ENCODE measurements around the gene SMIM35. TPM values are rescaled to one million over a fixed set of nuclear protein-coding genes. Genes with fewer than 3 reads are reported as not detected.

The SMIM35 gene
- total and polyA plus RNA-seq, 2 donors (not counting 3 experiments of a cell fraction or from before 2014, with no cell fraction given): not detected

GRCh38 chr11:118015385-118015841 lies 71.3 kb downstream of the SMIM35 start:
- Histone ChIP-seq H4K20me1 (replicated peaks; ENCODE audit: control insufficient read depth, extremely low read depth, insufficient read depth, low read length) (no peaks in the 10 kb centered on the region), H3K4me3 (replicated peaks in 1 of 3; ENCODE audit: insufficient read depth in 1 of 3, low read depth in 1 of 3, low read length in 3 of 3) (no peak overlapping the region), H3K4me1 (ENCODE audit: control insufficient read depth, extremely low read depth, insufficient read depth, low read length) (no peaks in the 10 kb centered on the region), H3K27ac (ENCODE audit: insufficient read depth, low read depth, low read length) (no peak overlapping the region), H2AFZ (ENCODE audit: low read depth, low read length) (no peak overlapping the region), H3K9me3 (replicated peaks; ENCODE audit: control insufficient read depth, insufficient read depth, low read length) (no peaks in the 10 kb centered on the region), H3K79me2 (ENCODE audit: control insufficient read depth, insufficient read depth, low read length) (no peaks in the 10 kb centered on the region), H3K4me2 (ENCODE audit: insufficient read depth, low read length) (no peak overlapping the region), H3K27me3 (ENCODE audit: control insufficient read depth in 2 of 2, insufficient read depth in 2 of 2, low read length in 2 of 2) (no peaks in the 10 kb centered on the region), H3K9ac (replicated peaks; ENCODE audit: extremely low read depth, insufficient read depth, low read length) (no peak overlapping the region), H3K36me3 (ENCODE audit: control insufficient read depth in 2 of 2, extremely low read depth in 1 of 2, insufficient read depth in 2 of 2, low read length in 2 of 2) (no peaks in the 10 kb centered on the region), H3K9me1 (replicated peaks; ENCODE audit: control insufficient read depth, extremely low read depth, insufficient read depth, low read length) (no peaks in the 10 kb centered on the region)
- TF ChIP-seq POLR2A (IDR thresholded peaks at IDR 0.05; ENCODE audit: low read depth, low read length) (no peak), EZH2 (IDR thresholded peaks at IDR 0.05; ENCODE audit: borderline replicate concordance, low read depth, low read length, severe bottlenecking) (no peak), GATA2 (IDR thresholded peaks at IDR 0.05; ENCODE audit: insufficient read depth, insufficient read length, low read depth, low read length) (no peak), CTCF (IDR thresholded peaks at IDR 0.05; ENCODE audit: extremely low read depth in 1 of 2, insufficient read depth in 1 of 2, low read depth in 1 of 2, low read length in 2 of 2) (no peak), FOS (IDR thresholded peaks at IDR 0.05; ENCODE audit: borderline replicate concordance, insufficient read depth, low read length) (no peak), JUN (IDR thresholded peaks at IDR 0.05; ENCODE audit: borderline replicate concordance, insufficient read depth, insufficient read length, low read depth) (no peak), MYC (IDR thresholded peaks at IDR 0.05; ENCODE audit: low read depth, low read length) (no peak), POLR2AphosphoS5 (IDR thresholded peaks at IDR 0.05; ENCODE audit: insufficient read depth, low read depth, low read length) (no peak)
- TF ChIP-seq, protein P1, sequence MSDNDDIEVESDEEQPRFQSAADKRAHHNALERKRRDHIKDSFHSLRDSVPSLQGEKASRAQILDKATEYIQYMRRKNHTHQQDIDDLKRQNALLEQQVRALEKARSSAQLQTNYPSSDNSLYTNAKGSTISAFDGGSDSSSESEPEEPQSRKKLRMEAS (IDR thresholded peaks at IDR 0.05; ENCODE audit: insufficient read depth, insufficient read length): no peak
- ChIA-PET CTCF (interaction anchor here (0.9 to 1.9 kb wide), 2 partner anchors 10 to 13 kb away, joined by 3 to 9 read pairs; no protein-coding TSS in a partner anchor), POLR2A (no interaction called here)
- DNase-seq (ENCODE audit: low read depth, low spot score) (no peak), FAIRE-seq (no peak)
- BruUV-seq (replicated peaks): no TSS peak
- intact Hi-C loops (cut with micrococcal nuclease): no loop called here
- dilution Hi-C loops (cut with MboI; ENCODE audit: extremely low pct_ligation_motif_present, low sequenced_read_pairs): no loop called here

All from endothelial cell of umbilical vein (primary cell).